AG10803 (cell line): Measurements from ENCODE around the gene BMPR1B.
A peak's percentile ranks its signal among the peaks of the same experiment; 100 is the strongest.

Experiments used
- DNase-seq: peaks from one replicate; pipeline ENCODE4 v3.0.0; 2010; ENCODE audit warnings: low read depth
- H3K4me3 ChIP-seq: 2 replicates; pipeline ENCODE4 v1.5.1; 2011; ENCODE audit warnings: mild to moderate bottlenecking, low read length, control low read depth
- CTCF ChIP-seq: conservative IDR thresholded peaks from 2 replicates; pipeline ENCODE4 v1.5.1; 2011; ENCODE audit warnings: mild to moderate bottlenecking, low read length, control low read depth, inconsistent platforms

BMPR1B gene

GRCh38 chr4:94757192-94758140 lies at the start of gene BMPR1B:
Gene BMPR1B (plus strand): TSS chr4:94757955. CDS start chr4:95104425, 346,470 bp downstream.
- peak; percentile 35; the same call in 1 of the 2 replicates for TF ChIP-seq CTCF
- peak; percentile 84 for DNase-seq
- H3K4me3 ChIP-seq = peak within 1 kb of the TSS; percentile 65

- no peak for TF ChIP-seq CTCF
- no peak overlapping the region for H3K4me3 ChIP-seq
- DNase-seq = peak; percentile 9
These were observed 46.1 kb upstream of the BMPR1B start for GRCh38 chr4:94711635-94712034.

- TF ChIP-seq CTCF = no peak
- peak overlapping the region; percentile 19 for H3K4me3 ChIP-seq
- peak; percentile 98 for DNase-seq
These were observed 43.2 kb upstream of the BMPR1B start for GRCh38 chr4:94714365-94715160.

DNA sequence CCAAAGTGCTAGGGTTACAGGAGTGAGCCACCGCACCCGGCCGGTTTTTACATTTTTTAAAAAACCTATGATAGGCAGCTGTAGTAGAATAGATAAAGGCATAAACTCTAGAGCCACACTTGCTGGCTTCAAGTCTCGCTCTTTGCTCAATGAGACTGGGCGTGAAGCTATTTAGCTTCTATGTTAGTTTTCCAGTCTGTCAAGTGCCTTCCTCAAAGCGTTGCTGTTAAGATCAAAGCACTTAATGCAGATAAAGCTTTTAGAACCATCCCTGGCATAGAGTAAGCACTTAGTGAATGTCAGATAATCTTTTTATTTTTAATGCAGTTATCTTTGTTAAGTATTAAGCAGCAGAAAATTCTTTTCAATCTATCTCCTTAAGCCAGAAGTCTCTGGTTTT lies 42.0 kb upstream of the BMPR1B start:
- DNase-seq = no peak
- no peak for TF ChIP-seq CTCF
- H3K4me3 ChIP-seq = no peak overlapping the region

- TF ChIP-seq CTCF = no peak
- no peak overlapping the region for H3K4me3 ChIP-seq
- DNase-seq = no peak
These were observed 36.4 kb upstream of the BMPR1B start for GRCh38 chr4:94721310-94721709.

DNA sequence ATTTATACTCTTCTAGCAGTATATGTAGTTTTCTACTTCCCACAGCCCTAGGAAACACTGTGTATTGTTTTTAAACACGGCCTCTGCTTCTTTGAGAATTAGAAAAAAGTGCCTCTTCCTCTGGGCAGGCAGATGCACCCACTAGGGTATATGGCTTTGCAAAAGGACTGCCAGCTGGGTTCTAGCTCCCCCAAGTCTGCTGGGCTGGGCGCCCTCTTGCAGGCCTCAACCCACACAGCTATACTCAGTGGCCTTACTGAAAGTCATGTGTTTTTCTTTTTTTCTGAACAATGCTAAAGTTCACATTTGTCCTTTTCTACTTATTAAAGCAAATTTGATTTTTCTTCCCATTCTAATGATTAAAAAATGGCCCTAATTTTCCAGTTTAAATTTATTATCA lies 35.5 kb upstream of the BMPR1B start:
- TF ChIP-seq CTCF = no peak
- no peak overlapping the region for H3K4me3 ChIP-seq
- DNase-seq = no peak
